ENCODE measurements around the gene SCGB1D1.

The SCGB1D1 gene

GRCh38 chr11:62241095-62241494 is 51.1 kb downstream of the SCGB1D1 start:
- Histone ChIP-seq H3K4me3 (ENCODE audit: low read depth, low read length) (no peak overlapping the region), H3K9ac (ENCODE audit: low read depth, low read length) (no peak overlapping the region), H3K36me3 (ENCODE audit: control insufficient read depth, insufficient read depth, low read length) (no peaks in the 10 kb centered on the region), H3K9me3 (ENCODE audit: control insufficient read depth, insufficient read depth, low read length) (no peaks in the 10 kb centered on the region), H3K4me1 (ENCODE audit: control insufficient read depth, insufficient read depth, low read length) (peaks cover 3% of the 10 kb centered on the region), H3K27me3 (ENCODE audit: control insufficient read depth, insufficient read depth, low read length) (no peaks in the 10 kb centered on the region)

- H3K36me3 ChIP-seq (ENCODE audit: control insufficient read depth, insufficient read depth, low read length): no peaks in the 10 kb centered on the region
Measured at GRCh38 chr11:62242021-62242420, 52.0 kb downstream of the SCGB1D1 start, which contains the start of gene SCGB1D2. SCGB1D2 (plus strand) TSS chr11:62242239; CDS start chr11:62242308, 69 bp downstream.

More at GRCh38 chr11:62242021-62242420, 52.0 kb downstream of the SCGB1D1 start, which contains the start of gene SCGB1D2:
- Histone ChIP-seq H3K9ac (ENCODE audit: low read depth, low read length) (no peak within 1 kb of the TSS), H3K9me3 (ENCODE audit: control insufficient read depth, insufficient read depth, low read length) (no peaks in the 10 kb centered on the region), H3K4me3 (ENCODE audit: low read depth, low read length) (no peak within 1 kb of the TSS), H3K4me1 (ENCODE audit: control insufficient read depth, insufficient read depth, low read length) (peaks cover 3% of the 10 kb centered on the region), H3K27me3 (ENCODE audit: control insufficient read depth, insufficient read depth, low read length) (no peaks in the 10 kb centered on the region)
